Loucy (cell line): Measurements from ENCODE around the gene CSF1R.

Experiments used
- CTCF ChIP-seq: fragments of 200-600 bp; sonication (generic); conservative IDR thresholded peaks from 2 replicates; pipeline ENCODE4 v1.5.1; 2014; ENCODE audit warnings: mild to moderate bottlenecking, antibody characterized with exemption, low read length
- EZH2phosphoT487 ChIP-seq: fragments of 200-600 bp; IDR thresholded peaks from 2 replicates; pipeline ENCODE4 v1.6.1; 2018; ENCODE audit warnings: antibody characterized with exemption, mild to moderate bottlenecking, moderate library complexity, borderline replicate concordance

- TF ChIP-seq CTCF: no peak
- no peak for TF ChIP-seq EZH2phosphoT487
Observed at GRCh38 chr5:150118561-150119229, 32.3 kb upstream of the CSF1R start.
